Activated CD4-positive, alpha-beta T cell treated with anti-CD3 and anti-CD28 coated beads for 36 hours (primary cell): ENCODE measurements around the gene ATXN1. TPM values are rescaled to one million over a fixed set of nuclear protein-coding genes. Genes with fewer than 3 reads are reported as not detected.

ENCODE experiments used
- ATAC-seq: fragments of 200-7000 bp; cut with Tn5 transposase; one replicate; pipeline ENCODE4 v1.10.0; 2021; ENCODE audit warnings: mild to moderate bottlenecking, moderate library complexity
- CTCF ChIA-PET: fragments of 350-600 bp; sonication (Branson Sonifier 250); formaldehyde crosslinking; loops from one replicate; lab custom pipeline; 2021; ENCODE audit warnings: antibody characterized with exemption; lab: Charles Lee
- POLR2A ChIA-PET: fragments of 350-600 bp; sonication (Branson Sonifier 250); formaldehyde crosslinking; loops from one replicate; lab custom pipeline; 2021; ENCODE audit warnings: antibody characterized with exemption, inconsistent platforms; lab: Charles Lee
- DNase-seq: peaks from one replicate; pipeline ENCODE4 v3.0.0-alpha.2; 2020
- H3K27ac Mint-ChIP-seq: one replicate; pipeline ENCODE4 v1.8.0; 2021; ENCODE audit warnings: mixed read lengths
- H3K27me3 Mint-ChIP-seq: one replicate; pipeline ENCODE4 v1.8.0; 2021; ENCODE audit warnings: mixed read lengths
- H3K36me3 Mint-ChIP-seq: one replicate; pipeline ENCODE4 v1.8.0; 2021; ENCODE audit warnings: low read depth, mixed read lengths
- H3K4me1 Mint-ChIP-seq: one replicate; pipeline ENCODE4 v1.8.0; 2021; ENCODE audit warnings: mixed read lengths
- H3K4me3 Mint-ChIP-seq: one replicate; pipeline ENCODE4 v1.8.0; 2021; ENCODE audit warnings: mild to moderate bottlenecking, moderate library complexity, mixed read lengths
- H3K9me3 Mint-ChIP-seq: one replicate; pipeline ENCODE4 v1.8.0; 2021; ENCODE audit warnings: low read depth, mixed read lengths
- intact Hi-C, 2 experiments: fragments of 100-400 bp; cut with DNase I in 1 of 2; cut with micrococcal nuclease in 1 of 2; formaldehyde crosslinking; loops; one replicate each; pipeline versions ENCODE4 v1.14.2 to v1.15.1; 2022 to 2024; cut with DNase I, micrococcal nuclease
- total RNA-seq, 2 experiments: library from RNA; stranded (reverse); gene quantifications; one replicate each; pipeline ENCODE4 v1.2.3, GENCODE V29; 2021

Gene ATXN1
- total RNA-seq, 2 experiments from 2014 or later = 19.8 to 22.8 TPM

GRCh38 chr6:16487996-16488674 lies 273.1 kb downstream of the ATXN1 start:
- no peaks in the 10 kb centered on the region for H3K27me3 Mint-ChIP-seq
- peaks cover 17% of the 10 kb centered on the region for H3K36me3 Mint-ChIP-seq
- peaks cover 75% of the 10 kb centered on the region for H3K4me1 Mint-ChIP-seq
- H3K9me3 Mint-ChIP-seq = no peaks in the 10 kb centered on the region
- ChIA-PET POLR2A (no interaction called here), CTCF (interaction anchor here (0.6 to 3.6 kb wide), 5 partner anchors 16 to 287 kb away, joined by 3 to 12 read pairs (median 3); no protein-coding TSS in a partner anchor)
- ATAC-seq (peak; percentile 50), DNase-seq (no peak)
- peak overlapping the region; percentile 80 for H3K27ac Mint-ChIP-seq
- intact Hi-C loops = no loop called here
- no peak overlapping the region for H3K4me3 Mint-ChIP-seq

GRCh38 chr6:16486661-16487060 lies 274.6 kb downstream of the ATXN1 start:
- peak; percentile 50 for DNase-seq

GRCh38 chr6:16483315-16483875 lies 277.9 kb downstream of the ATXN1 start:
- POLR2A ChIA-PET = no interaction called here
- peaks cover 25% of the 10 kb centered on the region for H3K36me3 Mint-ChIP-seq
- ATAC-seq (peak; percentile 37), DNase-seq (peak; percentile 19)
- peaks cover 2% of the 10 kb centered on the region for H3K9me3 Mint-ChIP-seq
- H3K4me1 Mint-ChIP-seq = peaks cover 86% of the 10 kb centered on the region
- H3K27me3 Mint-ChIP-seq = no peaks in the 10 kb centered on the region
- CTCF ChIA-PET = no interaction called here
- peak overlapping the region; percentile 92 for H3K27ac Mint-ChIP-seq
- intact Hi-C loops = loop anchor here in 1 of 2 experiments (2.0 to 5.0 kb wide), 3 partner anchors 47 to 279 kb away; no protein-coding TSS in a partner anchor
- peak overlapping the region; percentile 25 for H3K4me3 Mint-ChIP-seq

More at GRCh38 chr6:16486661-16487060, 274.6 kb downstream of the ATXN1 start:
- ChIA-PET POLR2A (interaction anchor here (0.6 to 0.7 kb wide), 2 partner anchors 77 to 91 kb away, joined by 4 to 5 read pairs; no protein-coding TSS in a partner anchor), CTCF (interaction anchor here (1.6 to 2.4 kb wide), 2 partner anchors 27 to 155 kb away, joined by 4 to 7 read pairs; no protein-coding TSS in a partner anchor)
- peaks cover 84% of the 10 kb centered on the region for H3K4me1 Mint-ChIP-seq
- peaks cover 20% of the 10 kb centered on the region for H3K36me3 Mint-ChIP-seq
- no peak for ATAC-seq
- intact Hi-C loops = no loop called here
- peaks cover 2% of the 10 kb centered on the region for H3K9me3 Mint-ChIP-seq
- peak overlapping the region; percentile 80 for H3K27ac Mint-ChIP-seq
- H3K4me3 Mint-ChIP-seq = peak overlapping the region; percentile 40
- no peaks in the 10 kb centered on the region for H3K27me3 Mint-ChIP-seq

GRCh38 chr6:16482702-16483314 lies 278.5 kb downstream of the ATXN1 start:
- CTCF ChIA-PET = interaction anchor here (0.7 to 1.0 kb wide), 3 partner anchors 29 to 68 kb away, joined by 3 to 4 read pairs (median 3); no protein-coding TSS in a partner anchor
- peak overlapping the region; percentile 92 for H3K27ac Mint-ChIP-seq
- intact Hi-C loops = loop anchor here in 1 of 2 experiments (2.0 to 5.0 kb wide), 3 partner anchors 46 to 280 kb away; no protein-coding TSS in a partner anchor
- POLR2A ChIA-PET = no interaction called here
- ATAC-seq (no peak), DNase-seq (peak; percentile 41)
- no peaks in the 10 kb centered on the region for H3K27me3 Mint-ChIP-seq
- peaks cover 25% of the 10 kb centered on the region for H3K36me3 Mint-ChIP-seq
- H3K4me1 Mint-ChIP-seq = peaks cover 83% of the 10 kb centered on the region
- H3K9me3 Mint-ChIP-seq = peaks cover 2% of the 10 kb centered on the region
- H3K4me3 Mint-ChIP-seq = peak overlapping the region; percentile 25

GRCh38 chr6:16481697-16482399 lies 279.4 kb downstream of the ATXN1 start:
- Mint-ChIP-seq H3K4me3 (peak overlapping the region; percentile 10), H3K27ac (peak overlapping the region; percentile 92), H3K4me1 (peaks cover 81% of the 10 kb centered on the region), H3K27me3 (no peaks in the 10 kb centered on the region), H3K9me3 (peaks cover 2% of the 10 kb centered on the region), H3K36me3 (peaks cover 31% of the 10 kb centered on the region)
- DNase-seq = peak; percentile 74
- intact Hi-C loops = loop anchor here (2.0 to 5.0 kb wide), 5 partner anchors 45 to 281 kb away; no protein-coding TSS in a partner anchor
- POLR2A ChIA-PET = interaction anchor here (0.5 kb wide), 1 partner anchor 469 kb away, joined by 3 read pairs; no protein-coding TSS in a partner anchor
- ATAC-seq = peak; percentile 85
- CTCF ChIA-PET = interaction anchor here (0.8 to 1.6 kb wide), 5 partner anchors 11 to 145 kb away, joined by 3 to 10 read pairs (median 4); no protein-coding TSS in a partner anchor

GRCh38 chr6:16480763-16481560 lies 280.3 kb downstream of the ATXN1 start:
- Mint-ChIP-seq H3K36me3 (peaks cover 32% of the 10 kb centered on the region), H3K4me3 (peak overlapping the region; percentile 10), H3K27me3 (no peaks in the 10 kb centered on the region), H3K27ac (peak overlapping the region; percentile 92), H3K9me3 (peaks cover 2% of the 10 kb centered on the region), H3K4me1 (peaks cover 79% of the 10 kb centered on the region)
- ATAC-seq = no peak
- intact Hi-C loops = loop anchor here (2.0 to 5.0 kb wide), 3 partner anchors 52 to 178 kb away; no protein-coding TSS in a partner anchor
- ChIA-PET CTCF (interaction anchor here (0.7 to 1.6 kb wide), 8 partner anchors 10 to 282 kb away, joined by 3 to 10 read pairs (median 3); no protein-coding TSS in a partner anchor), POLR2A (interaction anchor here (0.6 to 0.7 kb wide), 3 partner anchors 10 to 12 kb away, joined by 3 to 6 read pairs (median 3); no protein-coding TSS in a partner anchor)
- DNase-seq = no peak

- Mint-ChIP-seq H3K4me3 (no peak overlapping the region), H3K36me3 (peaks cover 28% of the 10 kb centered on the region), H3K27ac (peak overlapping the region; percentile 49), H3K27me3 (no peaks in the 10 kb centered on the region), H3K4me1 (peaks cover 77% of the 10 kb centered on the region), H3K9me3 (peaks cover 5% of the 10 kb centered on the region)
- intact Hi-C loops = no loop called here
- POLR2A ChIA-PET = no interaction called here
- no peak for ATAC-seq
- CTCF ChIA-PET = interaction anchor here (1.4 to 2.2 kb wide), 2 partner anchors 33 to 146 kb away, joined by 4 to 7 read pairs; no protein-coding TSS in a partner anchor
- DNase-seq = no peak
Observed at GRCh38 chr6:16477367-16478149, 283.7 kb downstream of the ATXN1 start.

- H3K9me3 Mint-ChIP-seq = peaks cover 3% of the 10 kb centered on the region
- H3K27ac Mint-ChIP-seq = peak overlapping the region; percentile 61
- ChIA-PET POLR2A (no interaction called here), CTCF (interaction anchor here (1.4 to 2.2 kb wide), 3 partner anchors 34 to 145 kb away, joined by 4 to 7 read pairs (median 7); no protein-coding TSS in a partner anchor)
- H3K4me3 Mint-ChIP-seq = no peak overlapping the region
- no peaks in the 10 kb centered on the region for H3K27me3 Mint-ChIP-seq
- H3K4me1 Mint-ChIP-seq = peaks cover 77% of the 10 kb centered on the region
- intact Hi-C loops = no loop called here
- peaks cover 28% of the 10 kb centered on the region for H3K36me3 Mint-ChIP-seq
- ATAC-seq = no peak
- DNase-seq = no peak
Observed at GRCh38 chr6:16476861-16477260, 284.4 kb downstream of the ATXN1 start.

GRCh38 chr6:16475494-16475781 lies 285.8 kb downstream of the ATXN1 start:
- intact Hi-C loops = loop anchor here (2.0 kb wide), 4 partner anchors 33 to 153 kb away; no protein-coding TSS in a partner anchor
- POLR2A ChIA-PET = no interaction called here
- CTCF ChIA-PET = interaction anchor here (0.7 to 2.2 kb wide), 2 partner anchors 143 to 535 kb away, joined by 3 to 7 read pairs; no protein-coding TSS in a partner anchor
- Mint-ChIP-seq H3K27me3 (no peaks in the 10 kb centered on the region), H3K4me1 (peaks cover 77% of the 10 kb centered on the region), H3K9me3 (peaks cover 3% of the 10 kb centered on the region), H3K27ac (peak overlapping the region; percentile 85), H3K36me3 (peaks cover 28% of the 10 kb centered on the region), H3K4me3 (no peak overlapping the region)
- no peak for ATAC-seq
- no peak for DNase-seq
